GM23338 (cell line): ENCODE data around the gene GAREM2. TPM values are rescaled to one million over a fixed set of nuclear protein-coding genes. Genes with fewer than 3 reads are reported as not detected.

Source experiments
- ATAC-seq: fragments of 200-7000 bp; cut with Tn5 transposase; 3 replicates; pipeline ENCODE4 v1.9.1; 2020
- DNase-seq: peaks from one replicate; pipeline ENCODE4 v3.0.0-alpha.2; 2015; ENCODE audit warnings: low spot score
- H2AFZ ChIP-seq: fragments of 200-600 bp; sonication (generic); 2 replicates; pipeline ENCODE4 v1.8.0; 2016; ENCODE audit warnings: antibody characterized with exemption, mild to moderate bottlenecking, moderate library complexity
- H3F3A ChIP-seq: fragments of 200-600 bp; sonication (generic); replicated peaks from 2 replicates; pipeline ENCODE4 v1.8.0; 2017; ENCODE audit warnings: antibody characterized with exemption, mixed run types, low read depth
- H3K27ac ChIP-seq: fragments of 200-600 bp; sonication (generic); 2 replicates; pipeline ENCODE4 v1.6.1; 2016; ENCODE audit warnings: low read depth
- H3K27me3 ChIP-seq: fragments of 200-600 bp; sonication (generic); 2 replicates; pipeline ENCODE4 v1.8.0; 2016; ENCODE audit warnings: mild to moderate bottlenecking, mixed run types, moderate library complexity; ENCODE audit not compliant: insufficient read depth
- H3K36me3 ChIP-seq: fragments of 200-600 bp; sonication (generic); 2 replicates; pipeline ENCODE4 v1.8.0; 2016; ENCODE audit warnings: mild to moderate bottlenecking; ENCODE audit not compliant: insufficient read depth
- H3K4me1 ChIP-seq: fragments of 200-600 bp; sonication (generic); 2 replicates; pipeline ENCODE4 v1.8.0; 2016; ENCODE audit warnings: mild to moderate bottlenecking, moderate library complexity; ENCODE audit not compliant: insufficient read depth
- H3K4me2 ChIP-seq: fragments of 200-600 bp; sonication (generic); 2 replicates; pipeline ENCODE4 v1.7.1; 2017; ENCODE audit warnings: mixed run types
- H3K4me3 ChIP-seq: fragments of 200-600 bp; sonication (generic); 2 replicates; pipeline ENCODE4 v1.6.1; 2016; ENCODE audit warnings: mixed run types
- H3K79me2 ChIP-seq: fragments of 200-600 bp; sonication (generic); replicated peaks from 2 replicates; pipeline ENCODE4 v1.8.0; 2017; ENCODE audit warnings: mild to moderate bottlenecking; ENCODE audit not compliant: insufficient read depth
- H3K9me2 ChIP-seq: fragments of 200-600 bp; sonication (generic); 2 replicates; pipeline ENCODE4 v1.8.0; 2017; ENCODE audit not compliant: insufficient read depth
- H4K20me1 ChIP-seq: fragments of 200-600 bp; sonication (generic); replicated peaks from 2 replicates; pipeline ENCODE4 v1.8.0; 2017; ENCODE audit warnings: mild to moderate bottlenecking; ENCODE audit not compliant: insufficient read depth
- H3K27ac Mint-ChIP-seq: 2 replicates; pipeline ENCODE4 v1.8.0; 2020; ENCODE audit warnings: inconsistent platforms, mild to moderate bottlenecking, moderate library complexity, mixed read lengths
- H3K27me3 Mint-ChIP-seq: 3 replicates; pipeline ENCODE4 v1.8.0; 2022; ENCODE audit warnings: low read depth, mild to moderate bottlenecking, moderate library complexity, mixed read lengths, inconsistent platforms; ENCODE audit not compliant: insufficient read depth, poor library complexity
- H3K36me3 Mint-ChIP-seq: 3 replicates; pipeline ENCODE4 v1.8.0; 2021; ENCODE audit warnings: low read depth, mild to moderate bottlenecking, inconsistent platforms, moderate library complexity, mixed read lengths
- H3K4me1 Mint-ChIP-seq: 3 replicates; pipeline ENCODE4 v1.8.0; 2020; ENCODE audit warnings: mild to moderate bottlenecking, inconsistent platforms, mixed read lengths
- H3K4me3 Mint-ChIP-seq: 3 replicates; pipeline ENCODE4 v1.8.0; 2021; ENCODE audit warnings: moderate library complexity, mild to moderate bottlenecking, inconsistent platforms, mixed read lengths
- H3K9me3 Mint-ChIP-seq: 3 replicates; pipeline ENCODE4 v1.8.0; 2020; ENCODE audit warnings: moderate library complexity, mild to moderate bottlenecking, inconsistent platforms, mixed read lengths
- CREB1 ChIP-seq: fragments of 250-450 bp; sonication (Bioruptor Pico); IDR thresholded peaks from 2 replicates; pipeline ENCODE4 v1.5.0; 2020; ENCODE audit warnings: low read depth, mild to moderate bottlenecking, moderate library complexity
- EZH2 ChIP-seq: fragments of 200-600 bp; sonication (generic); IDR thresholded peaks from one replicate; pipeline ENCODE4 v1.8.0; 2017; ENCODE audit warnings: antibody characterized with exemption, mild to moderate bottlenecking, low read depth; ENCODE audit not compliant: unreplicated experiment
- EZH2phosphoT487 ChIP-seq: fragments of 200-600 bp; sonication (generic); IDR thresholded peaks from one replicate; pipeline ENCODE4 v1.8.1; 2018; ENCODE audit warnings: antibody characterized with exemption; ENCODE audit not compliant: unreplicated experiment
- JUNB ChIP-seq: IDR thresholded peaks from one replicate; pipeline ENCODE4 v1.6.1; 2016; ENCODE audit warnings: antibody characterized with exemption; ENCODE audit not compliant: unreplicated experiment
- NANOG ChIP-seq: IDR thresholded peaks from 2 replicates; pipeline ENCODE4 v1.6.1; 2016; ENCODE audit warnings: antibody characterized with exemption, borderline replicate concordance
- POLR2AphosphoS5 ChIP-seq: IDR thresholded peaks from 2 replicates; pipeline ENCODE4 v1.6.1; 2016; ENCODE audit warnings: antibody characterized with exemption, low read depth
- STAT1 ChIP-seq: IDR thresholded peaks from one replicate; pipeline ENCODE4 v1.6.1; 2016; ENCODE audit warnings: antibody characterized with exemption; ENCODE audit not compliant: unreplicated experiment
- ZNF114 ChIP-seq: fragments of 250-450 bp; sonication (Bioruptor Pico); IDR thresholded peaks from 2 replicates; pipeline ENCODE4 v1.5.0; 2020; ENCODE audit warnings: mild to moderate bottlenecking, moderate library complexity
- ZNF331 ChIP-seq: fragments of 250-450 bp; sonication (Bioruptor Pico); IDR thresholded peaks from 2 replicates; pipeline ENCODE4 v1.5.0; 2020; ENCODE audit warnings: low read depth, mild to moderate bottlenecking, moderate library complexity
- polyA plus RNA-seq: library from polyadenylated mRNA; unstranded; fragments of >200 nt; fragmentation: Nextera tagmentation; extraction: Ambion mirVana; gene quantifications from 2 replicates; pipeline ENCODE4 v1.2.1, GENCODE V29; 2016
- total RNA-seq: library from RNA; depleted of rRNA; stranded (reverse); fragments of >200 nt; shearing (Covaris generic); gene quantifications from 2 replicates; pipeline ENCODE4 v1.2.3, GENCODE V29; 2014
- TF ChIP-seq, protein P1 (sequence below): IDR thresholded peaks from one replicate; pipeline ENCODE4 v1.6.1; 2018; ENCODE audit warnings: antibody characterized with exemption; ENCODE audit not compliant: unreplicated experiment
- TF ChIP-seq, protein P2 (sequence below): fragments of 250-450 bp; sonication (Bioruptor Pico); IDR thresholded peaks from 2 replicates; pipeline ENCODE4 v1.5.0; 2020; ENCODE audit warnings: mild to moderate bottlenecking, moderate library complexity
- TF ChIP-seq, protein P3 (sequence below), 2 experiments: fragments of 200-600 bp in 1 of 2; sonication (generic) in 1 of 2; conservative IDR thresholded peaks; 2 replicates each; pipeline versions ENCODE4 v1.5.1 to v1.6.1; 2016 to 2017; ENCODE audit warnings: antibody characterized with exemption in 2 of 2, low read depth in 2 of 2, mild to moderate bottlenecking in 2 of 2, moderate library complexity in 1 of 2
- TF ChIP-seq, protein P4 (sequence below): IDR thresholded peaks from 2 replicates; pipeline ENCODE4 v1.6.1; 2016; ENCODE audit warnings: antibody characterized with exemption

Gene GAREM2
- total and polyA plus RNA-seq, 2 experiments from 2014 or later = 3.8 to 23.8 TPM

DNA sequence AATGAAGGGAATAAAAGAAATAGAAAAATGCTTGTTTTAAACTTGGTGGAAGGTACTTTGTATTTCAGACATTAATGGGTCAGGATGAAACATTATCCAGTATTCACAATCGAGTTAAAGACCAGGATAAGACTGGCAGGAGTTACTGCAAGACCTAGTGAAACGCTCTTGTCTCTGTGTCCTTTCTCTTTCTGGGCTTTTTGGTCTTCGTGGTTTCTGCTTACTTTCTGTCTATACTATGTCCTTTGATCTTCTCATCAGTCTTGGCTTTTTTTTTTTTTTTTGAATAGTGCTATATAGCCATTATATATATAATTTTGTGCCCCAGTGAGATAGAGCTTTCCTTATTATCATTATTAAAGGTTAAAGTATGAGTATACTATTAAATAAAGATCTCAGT is 42.1 kb upstream of the GAREM2 start:
- Mint-ChIP-seq H3K27me3 (no peaks in the 10 kb centered on the region), H3K9me3 (no peaks in the 10 kb centered on the region), H3K4me1 (peaks cover 17% of the 10 kb centered on the region; the same call in 2 of the 3 replicates), H3K4me3 (no peak overlapping the region), H3K36me3 (peaks cover 33% of the 10 kb centered on the region), H3K27ac (no peak overlapping the region)
- H2AFZ ChIP-seq = no peak overlapping the region
- no peak overlapping the region for H3K4me2 ChIP-seq
- peaks cover 14% of the 10 kb centered on the region for H4K20me1 ChIP-seq
- H3K9me2 ChIP-seq = no peaks in the 10 kb centered on the region
- no peak for ATAC-seq
- H3F3A ChIP-seq = no peaks in the 10 kb centered on the region
- H3K4me3 ChIP-seq = no peak overlapping the region
- no peak for DNase-seq
- TF ChIP-seq ZNF114 (CRISPR knock-in tag) (no peak), NANOG (no peak), CREB1 (CRISPR knock-in tag) (no peak), STAT1 (no peak), EZH2phosphoT487 (no peak), EZH2 (no peak), POLR2AphosphoS5 (no peak), ZNF331 (CRISPR knock-in tag) (no peak), JUNB (no peak)
- TF ChIP-seq, protein P1, sequence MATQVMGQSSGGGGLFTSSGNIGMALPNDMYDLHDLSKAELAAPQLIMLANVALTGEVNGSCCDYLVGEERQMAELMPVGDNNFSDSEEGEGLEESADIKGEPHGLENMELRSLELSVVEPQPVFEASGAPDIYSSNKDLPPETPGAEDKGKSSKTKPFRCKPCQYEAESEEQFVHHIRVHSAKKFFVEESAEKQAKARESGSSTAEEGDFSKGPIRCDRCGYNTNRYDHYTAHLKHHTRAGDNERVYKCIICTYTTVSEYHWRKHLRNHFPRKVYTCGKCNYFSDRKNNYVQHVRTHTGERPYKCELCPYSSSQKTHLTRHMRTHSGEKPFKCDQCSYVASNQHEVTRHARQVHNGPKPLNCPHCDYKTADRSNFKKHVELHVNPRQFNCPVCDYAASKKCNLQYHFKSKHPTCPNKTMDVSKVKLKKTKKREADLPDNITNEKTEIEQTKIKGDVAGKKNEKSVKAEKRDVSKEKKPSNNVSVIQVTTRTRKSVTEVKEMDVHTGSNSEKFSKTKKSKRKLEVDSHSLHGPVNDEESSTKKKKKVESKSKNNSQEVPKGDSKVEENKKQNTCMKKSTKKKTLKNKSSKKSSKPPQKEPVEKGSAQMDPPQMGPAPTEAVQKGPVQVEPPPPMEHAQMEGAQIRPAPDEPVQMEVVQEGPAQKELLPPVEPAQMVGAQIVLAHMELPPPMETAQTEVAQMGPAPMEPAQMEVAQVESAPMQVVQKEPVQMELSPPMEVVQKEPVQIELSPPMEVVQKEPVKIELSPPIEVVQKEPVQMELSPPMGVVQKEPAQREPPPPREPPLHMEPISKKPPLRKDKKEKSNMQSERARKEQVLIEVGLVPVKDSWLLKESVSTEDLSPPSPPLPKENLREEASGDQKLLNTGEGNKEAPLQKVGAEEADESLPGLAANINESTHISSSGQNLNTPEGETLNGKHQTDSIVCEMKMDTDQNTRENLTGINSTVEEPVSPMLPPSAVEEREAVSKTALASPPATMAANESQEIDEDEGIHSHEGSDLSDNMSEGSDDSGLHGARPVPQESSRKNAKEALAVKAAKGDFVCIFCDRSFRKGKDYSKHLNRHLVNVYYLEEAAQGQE = no peak
- TF ChIP-seq, protein P2, sequence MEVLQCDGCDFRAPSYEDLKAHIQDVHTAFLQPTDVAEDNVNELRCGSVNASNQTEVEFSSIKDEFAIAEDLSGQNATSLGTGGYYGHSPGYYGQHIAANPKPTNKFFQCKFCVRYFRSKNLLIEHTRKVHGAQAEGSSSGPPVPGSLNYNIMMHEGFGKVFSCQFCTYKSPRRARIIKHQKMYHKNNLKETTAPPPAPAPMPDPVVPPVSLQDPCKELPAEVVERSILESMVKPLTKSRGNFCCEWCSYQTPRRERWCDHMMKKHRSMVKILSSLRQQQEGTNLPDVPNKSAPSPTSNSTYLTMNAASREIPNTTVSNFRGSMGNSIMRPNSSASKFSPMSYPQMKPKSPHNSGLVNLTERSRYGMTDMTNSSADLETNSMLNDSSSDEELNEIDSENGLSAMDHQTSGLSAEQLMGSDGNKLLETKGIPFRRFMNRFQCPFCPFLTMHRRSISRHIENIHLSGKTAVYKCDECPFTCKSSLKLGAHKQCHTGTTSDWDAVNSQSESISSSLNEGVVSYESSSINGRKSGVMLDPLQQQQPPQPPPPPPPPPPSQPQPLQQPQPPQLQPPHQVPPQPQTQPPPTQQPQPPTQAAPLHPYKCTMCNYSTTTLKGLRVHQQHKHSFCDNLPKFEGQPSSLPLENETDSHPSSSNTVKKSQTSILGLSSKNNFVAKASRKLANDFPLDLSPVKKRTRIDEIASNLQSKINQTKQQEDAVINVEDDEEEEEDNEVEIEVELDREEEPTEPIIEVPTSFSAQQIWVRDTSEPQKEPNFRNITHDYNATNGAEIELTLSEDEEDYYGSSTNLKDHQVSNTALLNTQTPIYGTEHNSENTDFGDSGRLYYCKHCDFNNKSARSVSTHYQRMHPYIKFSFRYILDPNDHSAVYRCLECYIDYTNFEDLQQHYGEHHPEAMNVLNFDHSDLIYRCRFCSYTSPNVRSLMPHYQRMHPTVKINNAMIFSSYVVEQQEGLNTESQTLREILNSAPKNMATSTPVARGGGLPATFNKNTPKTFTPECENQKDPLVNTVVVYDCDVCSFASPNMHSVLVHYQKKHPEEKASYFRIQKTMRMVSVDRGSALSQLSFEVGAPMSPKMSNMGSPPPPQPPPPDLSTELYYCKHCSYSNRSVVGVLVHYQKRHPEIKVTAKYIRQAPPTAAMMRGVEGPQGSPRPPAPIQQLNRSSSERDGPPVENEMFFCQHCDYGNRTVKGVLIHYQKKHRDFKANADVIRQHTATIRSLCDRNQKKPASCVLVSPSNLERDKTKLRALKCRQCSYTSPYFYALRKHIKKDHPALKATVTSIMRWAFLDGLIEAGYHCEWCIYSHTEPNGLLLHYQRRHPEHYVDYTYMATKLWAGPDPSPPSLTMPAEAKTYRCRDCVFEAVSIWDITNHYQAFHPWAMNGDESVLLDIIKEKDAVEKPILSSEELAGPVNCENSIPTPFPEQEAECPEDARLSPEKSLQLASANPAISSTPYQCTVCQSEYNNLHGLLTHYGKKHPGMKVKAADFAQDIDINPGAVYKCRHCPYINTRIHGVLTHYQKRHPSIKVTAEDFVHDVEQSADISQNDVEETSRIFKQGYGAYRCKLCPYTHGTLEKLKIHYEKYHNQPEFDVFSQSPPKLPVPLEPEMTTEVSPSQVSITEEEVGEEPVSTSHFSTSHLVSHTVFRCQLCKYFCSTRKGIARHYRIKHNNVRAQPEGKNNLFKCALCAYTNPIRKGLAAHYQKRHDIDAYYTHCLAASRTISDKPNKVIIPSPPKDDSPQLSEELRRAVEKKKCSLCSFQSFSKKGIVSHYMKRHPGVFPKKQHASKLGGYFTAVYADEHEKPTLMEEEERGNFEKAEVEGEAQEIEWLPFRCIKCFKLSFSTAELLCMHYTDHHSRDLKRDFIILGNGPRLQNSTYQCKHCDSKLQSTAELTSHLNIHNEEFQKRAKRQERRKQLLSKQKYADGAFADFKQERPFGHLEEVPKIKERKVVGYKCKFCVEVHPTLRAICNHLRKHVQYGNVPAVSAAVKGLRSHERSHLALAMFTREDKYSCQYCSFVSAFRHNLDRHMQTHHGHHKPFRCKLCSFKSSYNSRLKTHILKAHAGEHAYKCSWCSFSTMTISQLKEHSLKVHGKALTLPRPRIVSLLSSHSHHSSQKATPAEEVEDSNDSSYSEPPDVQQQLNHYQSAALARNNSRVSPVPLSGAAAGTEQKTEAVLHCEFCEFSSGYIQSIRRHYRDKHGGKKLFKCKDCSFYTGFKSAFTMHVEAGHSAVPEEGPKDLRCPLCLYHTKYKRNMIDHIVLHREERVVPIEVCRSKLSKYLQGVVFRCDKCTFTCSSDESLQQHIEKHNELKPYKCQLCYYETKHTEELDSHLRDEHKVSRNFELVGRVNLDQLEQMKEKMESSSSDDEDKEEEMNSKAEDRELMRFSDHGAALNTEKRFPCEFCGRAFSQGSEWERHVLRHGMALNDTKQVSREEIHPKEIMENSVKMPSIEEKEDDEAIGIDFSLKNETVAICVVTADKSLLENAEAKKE (CRISPR knock-in tag) = no peak
- TF ChIP-seq, protein P3, sequence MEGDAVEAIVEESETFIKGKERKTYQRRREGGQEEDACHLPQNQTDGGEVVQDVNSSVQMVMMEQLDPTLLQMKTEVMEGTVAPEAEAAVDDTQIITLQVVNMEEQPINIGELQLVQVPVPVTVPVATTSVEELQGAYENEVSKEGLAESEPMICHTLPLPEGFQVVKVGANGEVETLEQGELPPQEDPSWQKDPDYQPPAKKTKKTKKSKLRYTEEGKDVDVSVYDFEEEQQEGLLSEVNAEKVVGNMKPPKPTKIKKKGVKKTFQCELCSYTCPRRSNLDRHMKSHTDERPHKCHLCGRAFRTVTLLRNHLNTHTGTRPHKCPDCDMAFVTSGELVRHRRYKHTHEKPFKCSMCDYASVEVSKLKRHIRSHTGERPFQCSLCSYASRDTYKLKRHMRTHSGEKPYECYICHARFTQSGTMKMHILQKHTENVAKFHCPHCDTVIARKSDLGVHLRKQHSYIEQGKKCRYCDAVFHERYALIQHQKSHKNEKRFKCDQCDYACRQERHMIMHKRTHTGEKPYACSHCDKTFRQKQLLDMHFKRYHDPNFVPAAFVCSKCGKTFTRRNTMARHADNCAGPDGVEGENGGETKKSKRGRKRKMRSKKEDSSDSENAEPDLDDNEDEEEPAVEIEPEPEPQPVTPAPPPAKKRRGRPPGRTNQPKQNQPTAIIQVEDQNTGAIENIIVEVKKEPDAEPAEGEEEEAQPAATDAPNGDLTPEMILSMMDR (conservative IDR thresholded peaks at IDR 0.05; ENCODE audit: low read depth in 2 of 2) = no peak
- TF ChIP-seq, protein P4, sequence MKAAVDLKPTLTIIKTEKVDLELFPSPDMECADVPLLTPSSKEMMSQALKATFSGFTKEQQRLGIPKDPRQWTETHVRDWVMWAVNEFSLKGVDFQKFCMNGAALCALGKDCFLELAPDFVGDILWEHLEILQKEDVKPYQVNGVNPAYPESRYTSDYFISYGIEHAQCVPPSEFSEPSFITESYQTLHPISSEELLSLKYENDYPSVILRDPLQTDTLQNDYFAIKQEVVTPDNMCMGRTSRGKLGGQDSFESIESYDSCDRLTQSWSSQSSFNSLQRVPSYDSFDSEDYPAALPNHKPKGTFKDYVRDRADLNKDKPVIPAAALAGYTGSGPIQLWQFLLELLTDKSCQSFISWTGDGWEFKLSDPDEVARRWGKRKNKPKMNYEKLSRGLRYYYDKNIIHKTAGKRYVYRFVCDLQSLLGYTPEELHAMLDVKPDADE = no peak
- peaks cover 6% of the 10 kb centered on the region; the same call in 1 of the 2 replicates for H3K36me3 ChIP-seq
- H3K27ac ChIP-seq = no peak overlapping the region
- peaks cover 10% of the 10 kb centered on the region; the same call in 1 of the 2 replicates for H3K4me1 ChIP-seq
- no peaks in the 10 kb centered on the region for H3K27me3 ChIP-seq
- H3K79me2 ChIP-seq = peaks cover 36% of the 10 kb centered on the region
